Spleen (tissue), 7 donors: Measurements from ENCODE around the gene CCNA2.

Source experiments
- POLR2A ChIP-seq, 3 donors: fragments of 450-650 bp; IDR thresholded peaks; one replicate each; pipeline ENCODE4 v1.5.1; 2017; ENCODE audit warnings: antibody characterized with exemption in 3 of 3, mild to moderate bottlenecking in 1 of 3
- POLR2AphosphoS5 ChIP-seq, 3 donors: sonication (generic); formaldehyde crosslinking; IDR thresholded peaks; one replicate each; pipeline ENCODE4 v1.5.1; 2017; ENCODE audit warnings: antibody characterized with exemption in 3 of 3
- TF ChIP-seq, protein P1 (sequence below), 11 experiments: fragments of 200-600 bp in 7 of 11; fragments of 450-650 bp in 4 of 11; sonication (generic) in 4 of 11; IDR thresholded peaks in 8 of 11; conservative IDR thresholded peaks in 3 of 11; 1 replicate in 7 of 11; 2 replicates in 4 of 11; pipeline versions ENCODE4 v1.4.0 to v1.8.0; 2016 to 2021; ENCODE audit warnings: antibody characterized with exemption in 11 of 11, inconsistent platforms in 4 of 11, mild to moderate bottlenecking in 1 of 11
- donor health status: DM: no; HTN: no; CAD: no; lungs with moderate emphysema.
- donor health status: DM: no; HTN: no; CAD: no.
- donor health status: DM: no; HTN: no; CAD: no.

DNA sequence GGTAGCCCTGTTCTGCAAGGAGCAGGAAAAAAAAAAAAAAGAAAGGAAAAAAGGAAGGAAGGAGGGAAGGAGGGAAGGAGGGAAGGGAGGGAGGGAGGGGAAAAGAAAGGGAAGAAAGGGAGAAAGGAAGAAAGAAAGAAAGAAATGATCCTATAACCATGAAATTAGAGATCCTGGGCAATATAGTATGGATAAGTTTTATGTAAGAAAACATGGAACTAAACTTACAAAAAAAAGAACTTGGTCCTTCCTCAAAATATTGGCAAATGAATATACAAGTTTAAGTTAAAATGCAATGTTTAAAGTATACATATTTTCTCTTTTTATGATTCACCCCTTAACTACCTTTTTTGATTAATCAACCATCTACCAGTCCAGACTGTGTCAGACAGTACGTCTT is 27.7 kb upstream of the CCNA2 start:
- TF ChIP-seq, protein P1, sequence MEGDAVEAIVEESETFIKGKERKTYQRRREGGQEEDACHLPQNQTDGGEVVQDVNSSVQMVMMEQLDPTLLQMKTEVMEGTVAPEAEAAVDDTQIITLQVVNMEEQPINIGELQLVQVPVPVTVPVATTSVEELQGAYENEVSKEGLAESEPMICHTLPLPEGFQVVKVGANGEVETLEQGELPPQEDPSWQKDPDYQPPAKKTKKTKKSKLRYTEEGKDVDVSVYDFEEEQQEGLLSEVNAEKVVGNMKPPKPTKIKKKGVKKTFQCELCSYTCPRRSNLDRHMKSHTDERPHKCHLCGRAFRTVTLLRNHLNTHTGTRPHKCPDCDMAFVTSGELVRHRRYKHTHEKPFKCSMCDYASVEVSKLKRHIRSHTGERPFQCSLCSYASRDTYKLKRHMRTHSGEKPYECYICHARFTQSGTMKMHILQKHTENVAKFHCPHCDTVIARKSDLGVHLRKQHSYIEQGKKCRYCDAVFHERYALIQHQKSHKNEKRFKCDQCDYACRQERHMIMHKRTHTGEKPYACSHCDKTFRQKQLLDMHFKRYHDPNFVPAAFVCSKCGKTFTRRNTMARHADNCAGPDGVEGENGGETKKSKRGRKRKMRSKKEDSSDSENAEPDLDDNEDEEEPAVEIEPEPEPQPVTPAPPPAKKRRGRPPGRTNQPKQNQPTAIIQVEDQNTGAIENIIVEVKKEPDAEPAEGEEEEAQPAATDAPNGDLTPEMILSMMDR (IDR thresholded peaks at IDR 0.05 in 8 of 11, conservative IDR thresholded peaks at IDR 0.05 in 3 of 11) = no peak
- no peak for TF ChIP-seq POLR2A (IDR thresholded peaks at IDR 0.05)
- TF ChIP-seq POLR2AphosphoS5 (IDR thresholded peaks at IDR 0.05) = no peak
